OCI-LY1 (cell line): Measurements from ENCODE around the gene EYA3.

Experiments used
- H2AFZ ChIP-seq: fragments of 200-600 bp; sonication (generic), shearing (Covaris generic); 2 replicates; pipeline ENCODE4 v1.6.0; 2014; ENCODE audit warnings: antibody characterized with exemption, mild to moderate bottlenecking, low read length
- H3F3A ChIP-seq: fragments of 200-600 bp; sonication (generic), shearing (Covaris generic); 2 replicates; pipeline ENCODE4 v1.6.0; 2014; ENCODE audit warnings: mild to moderate bottlenecking, antibody characterized with exemption, low read length, moderate library complexity; ENCODE audit not compliant: insufficient read depth
- H3K27ac ChIP-seq: fragments of 200-600 bp; sonication (generic); 2 replicates; pipeline ENCODE4 v1.5.1; 2014; ENCODE audit warnings: low read length, mixed run types, mild to moderate bottlenecking, low read depth; ENCODE audit not compliant: poor library complexity, severe bottlenecking
- H3K27me3 ChIP-seq: fragments of 200-600 bp; sonication (generic); 2 replicates; pipeline ENCODE4 v1.6.0; 2014; ENCODE audit warnings: antibody characterized with exemption, mild to moderate bottlenecking, low read length, moderate library complexity; ENCODE audit not compliant: insufficient read depth
- H3K36me3 ChIP-seq: fragments of 200-600 bp; sonication (generic); 2 replicates; pipeline ENCODE4 v1.6.1; 2014; ENCODE audit warnings: mild to moderate bottlenecking, antibody characterized with exemption, low read length, moderate library complexity, mixed read lengths; ENCODE audit not compliant: insufficient read depth
- H3K4me1 ChIP-seq: fragments of 200-600 bp; sonication (generic); 2 replicates; pipeline ENCODE4 v1.5.1; 2014; ENCODE audit warnings: mild to moderate bottlenecking, low read length, moderate library complexity; ENCODE audit not compliant: insufficient read depth, severe bottlenecking
- H3K4me2 ChIP-seq: fragments of 200-600 bp; sonication (generic), shearing (Covaris generic); 2 replicates; pipeline ENCODE4 v1.6.1; 2014; ENCODE audit warnings: low read length
- H3K4me3 ChIP-seq: fragments of 200-600 bp; sonication (generic); 2 replicates; pipeline ENCODE4 v1.5.1; 2014; ENCODE audit warnings: low read length, low read depth, mild to moderate bottlenecking, mixed read lengths; ENCODE audit not compliant: poor library complexity, severe bottlenecking
- H3K79me2 ChIP-seq: fragments of 200-600 bp; shearing (Covaris generic); 2 replicates; pipeline ENCODE4 v1.6.1; 2016; ENCODE audit warnings: mixed run types, low read length, mixed read lengths; ENCODE audit not compliant: insufficient read depth
- H3K9ac ChIP-seq: fragments of 200-600 bp; sonication (generic), shearing (Covaris generic); 2 replicates; pipeline ENCODE4 v1.6.1; 2014; ENCODE audit warnings: mild to moderate bottlenecking, low read length, mixed read lengths
- H3K9me2 ChIP-seq: fragments of 200-600 bp; sonication (generic), shearing (Covaris generic); 2 replicates; pipeline ENCODE4 v1.6.1; 2014; ENCODE audit warnings: low read depth, mild to moderate bottlenecking, low read length, mixed read lengths
- H3K9me3 ChIP-seq: fragments of 200-600 bp; shearing (Covaris generic); 2 replicates; pipeline ENCODE4 v1.6.1; 2014; ENCODE audit warnings: low read length, mixed read lengths
- H4K20me1 ChIP-seq: fragments of 200-600 bp; sonication (generic), shearing (Covaris generic); 2 replicates; pipeline ENCODE4 v1.6.0; 2016; ENCODE audit warnings: mild to moderate bottlenecking, low read length; ENCODE audit not compliant: insufficient read depth
- CTCF ChIP-seq: fragments of 200-600 bp; sonication (generic), shearing (Covaris generic); IDR thresholded peaks from 2 replicates; pipeline ENCODE4 v1.5.1; 2017; ENCODE audit warnings: mild to moderate bottlenecking, antibody characterized with exemption, low read length, moderate library complexity, mixed read lengths
- EZH2 ChIP-seq: fragments of 200-600 bp; sonication (generic), shearing (Covaris generic); IDR thresholded peaks from 2 replicates; pipeline ENCODE4 v1.8.0; 2017; ENCODE audit warnings: borderline replicate concordance, mixed run types, mild to moderate bottlenecking, antibody characterized with exemption, low read length, moderate library complexity, mixed read lengths

EYA3 gene

GRCh38 chr1:28118640-28119307 is 30.4 kb upstream of the EYA3 start:
- no peaks in the 10 kb centered on the region for H3K36me3 ChIP-seq
- no peak overlapping the region for H3K4me3 ChIP-seq
- no peaks in the 10 kb centered on the region for H3F3A ChIP-seq
- H2AFZ ChIP-seq, result no peak overlapping the region
- H3K4me1 ChIP-seq, result peaks cover 10% of the 10 kb centered on the region
- H3K79me2 ChIP-seq, result no peaks in the 10 kb centered on the region
- H3K27me3 ChIP-seq, result no peaks in the 10 kb centered on the region
- no peaks in the 10 kb centered on the region for H4K20me1 ChIP-seq
- TF ChIP-seq EZH2 (no peak), CTCF (no peak)
- H3K9me3 ChIP-seq, result no peaks in the 10 kb centered on the region
- H3K27ac ChIP-seq, result no peak overlapping the region
- no peak overlapping the region for H3K9ac ChIP-seq
- no peaks in the 10 kb centered on the region for H3K9me2 ChIP-seq
- H3K4me2 ChIP-seq, result no peak overlapping the region

GRCh38 chr1:28115267-28115666 is 26.9 kb upstream of the EYA3 start:
- Histone ChIP-seq H3K9ac (no peak overlapping the region), H3K4me1 (peaks cover 14% of the 10 kb centered on the region), H3F3A (no peaks in the 10 kb centered on the region), H3K27ac (no peak overlapping the region), H3K4me3 (no peak overlapping the region), H3K4me2 (no peak overlapping the region), H3K9me2 (no peaks in the 10 kb centered on the region), H3K79me2 (no peaks in the 10 kb centered on the region), H2AFZ (peak overlapping the region; percentile 40), H3K36me3 (no peaks in the 10 kb centered on the region), H4K20me1 (no peaks in the 10 kb centered on the region), H3K9me3 (no peaks in the 10 kb centered on the region), H3K27me3 (no peaks in the 10 kb centered on the region)
- TF ChIP-seq EZH2 (no peak), CTCF (no peak)

- H3K36me3 ChIP-seq, result no peaks in the 10 kb centered on the region
- no peak overlapping the region for H3K4me2 ChIP-seq
- no peaks in the 10 kb centered on the region for H3K79me2 ChIP-seq
- TF ChIP-seq CTCF (no peak), EZH2 (no peak)
- no peak overlapping the region for H3K9ac ChIP-seq
- H3K9me2 ChIP-seq, result no peaks in the 10 kb centered on the region
- peaks cover 14% of the 10 kb centered on the region for H3K4me1 ChIP-seq
- H3K9me3 ChIP-seq, result no peaks in the 10 kb centered on the region
- no peak overlapping the region for H3K4me3 ChIP-seq
- no peaks in the 10 kb centered on the region for H3F3A ChIP-seq
- H3K27me3 ChIP-seq, result no peaks in the 10 kb centered on the region
- H4K20me1 ChIP-seq, result no peaks in the 10 kb centered on the region
- H3K27ac ChIP-seq, result no peak overlapping the region
- H2AFZ ChIP-seq, result peak overlapping the region; percentile 40; the same call in 1 of the 2 replicates
Observed at GRCh38 chr1:28114844-28115243, 26.4 kb upstream of the EYA3 start.
